Muscle layer of duodenum (tissue), 2 donors: Measurements from ENCODE around the gene STRBP.

Experiments used
- H3K27ac ChIP-seq: one replicate; pipeline ENCODE4 v1.7.0; 2013; ENCODE audit warnings: mild to moderate bottlenecking, low read length
- H3K27me3 ChIP-seq: one replicate; pipeline ENCODE4 v1.7.0; 2013; ENCODE audit warnings: low read depth, mild to moderate bottlenecking, control low read depth, low read length
- H3K36me3 ChIP-seq, 2 donors: one replicate each; pipeline ENCODE4 v1.7.0; 2013; ENCODE audit warnings: low read length in 2 of 2, control low read depth in 1 of 2, mild to moderate bottlenecking in 1 of 2; ENCODE audit not compliant: insufficient read depth in 2 of 2, control insufficient read depth in 1 of 2
- H3K4me1 ChIP-seq, 2 donors: one replicate each; pipeline ENCODE4 v1.7.0; 2013; ENCODE audit warnings: low read length in 2 of 2, mild to moderate bottlenecking in 2 of 2, control low read depth in 1 of 2, moderate library complexity in 1 of 2; ENCODE audit not compliant: insufficient read depth in 2 of 2, control insufficient read depth in 1 of 2
- H3K4me3 ChIP-seq, 2 donors: one replicate each; pipeline ENCODE4 v1.7.0; 2013; ENCODE audit warnings: low read length in 2 of 2, low read depth in 1 of 2, mild to moderate bottlenecking in 1 of 2
- H3K9me3 ChIP-seq, 2 donors: one replicate each; pipeline ENCODE4 v1.7.0; 2013; ENCODE audit warnings: low read length in 2 of 2, control low read depth in 1 of 2, mild to moderate bottlenecking in 1 of 2; ENCODE audit not compliant: control insufficient read depth in 1 of 2
- donor health status: healthy.

Gene STRBP

DNA sequence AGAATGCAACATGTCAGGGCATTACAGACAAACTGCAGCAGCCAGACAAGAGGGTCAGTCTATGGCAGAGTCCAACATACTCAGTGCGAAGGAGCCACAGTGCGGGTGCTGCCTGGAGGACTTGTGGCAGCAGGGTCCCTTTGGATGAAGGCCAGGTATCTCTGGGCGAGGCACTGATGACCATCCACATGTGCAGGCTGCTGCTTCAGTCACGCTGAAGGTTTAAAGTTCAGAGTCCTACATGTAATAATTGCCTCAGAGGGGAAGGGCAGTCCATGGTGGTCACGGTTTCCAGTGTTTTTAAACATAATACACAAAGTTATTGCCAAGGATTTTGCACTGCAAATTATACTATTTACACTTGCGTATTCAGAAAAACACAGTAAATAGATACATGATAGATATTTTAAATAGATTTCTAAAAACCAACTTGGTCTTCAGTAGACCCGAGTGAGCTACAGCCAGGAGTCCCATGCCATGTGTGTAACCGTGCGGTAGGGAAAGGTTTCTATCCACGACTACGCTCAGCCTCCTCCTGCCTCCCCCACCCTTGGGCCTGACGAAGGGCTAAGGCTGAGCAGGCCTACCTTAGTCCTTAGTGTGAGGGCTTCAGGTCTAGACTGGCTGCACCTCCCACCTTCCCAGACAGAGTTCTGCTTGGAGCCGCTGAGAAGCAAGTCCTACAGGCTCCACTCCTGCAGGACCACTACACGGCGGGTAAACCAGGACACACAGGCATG is 158.7 kb downstream of the STRBP start:
- no peaks in the 10 kb centered on the region for H3K4me1 ChIP-seq
- H3K9me3 ChIP-seq: no peaks in the 10 kb centered on the region
- no peak overlapping the region for H3K4me3 ChIP-seq
- H3K27me3 ChIP-seq: no peaks in the 10 kb centered on the region
- H3K27ac ChIP-seq: no peak overlapping the region
- peaks cover 22 to 47% of the 10 kb centered on the region in 2 donors for H3K36me3 ChIP-seq

DNA sequence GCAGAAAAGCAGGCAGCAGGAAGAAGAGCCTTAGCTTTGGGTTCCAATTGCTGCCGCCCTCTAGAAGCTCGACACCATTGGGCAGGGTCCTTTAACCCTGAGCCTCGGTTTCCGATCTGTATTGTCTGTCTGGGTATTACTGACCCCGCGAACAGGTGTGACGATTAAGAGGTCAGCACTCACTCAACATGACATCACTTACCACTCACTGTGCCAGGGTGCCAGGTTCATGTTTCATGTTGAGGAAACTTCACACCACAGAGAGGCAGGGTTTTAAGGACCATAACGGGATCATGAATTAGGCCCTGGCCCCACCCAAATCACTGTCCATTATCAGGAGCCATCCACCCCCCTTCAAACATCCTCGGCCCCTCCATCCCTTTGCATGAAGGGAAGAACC is 159.4 kb downstream of the STRBP start:
- H3K4me1 ChIP-seq: no peaks in the 10 kb centered on the region
- no peak overlapping the region for H3K27ac ChIP-seq
- H3K27me3 ChIP-seq: no peaks in the 10 kb centered on the region
- H3K9me3 ChIP-seq: no peaks in the 10 kb centered on the region
- H3K36me3 ChIP-seq: peaks cover 25 to 48% of the 10 kb centered on the region in 2 donors
- no peak overlapping the region for H3K4me3 ChIP-seq

DNA sequence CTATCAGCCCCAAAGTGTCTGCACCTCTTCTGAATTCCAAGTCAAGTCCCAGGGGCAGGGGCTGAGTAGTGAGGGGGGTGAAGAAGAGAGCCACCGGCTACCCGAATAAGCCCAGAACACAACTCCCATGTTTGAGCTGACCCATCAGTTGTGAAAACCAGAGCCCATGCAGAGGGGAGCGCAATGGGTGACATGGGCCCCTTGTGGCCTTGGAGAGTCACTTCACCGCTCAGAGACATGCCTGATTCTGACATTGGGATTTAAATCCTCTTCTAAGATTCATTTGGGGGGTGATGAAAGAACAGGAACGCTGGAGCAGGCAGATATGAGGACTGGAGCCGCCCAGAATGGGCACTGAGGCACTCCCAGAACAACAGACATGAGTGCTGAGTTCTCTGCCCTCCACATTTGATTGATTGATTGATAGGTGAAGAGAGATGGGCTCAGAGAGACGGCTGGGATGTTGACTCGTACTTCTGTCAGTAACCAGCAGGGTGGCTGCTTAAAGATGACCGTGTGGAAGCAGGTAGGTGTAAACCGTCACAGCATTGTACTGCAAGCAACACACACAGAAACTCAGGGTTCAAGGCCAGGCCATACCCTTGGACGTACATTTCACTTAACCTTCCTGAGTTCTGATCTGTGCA is 160.6 kb downstream of the STRBP start:
- no peak overlapping the region for H3K4me3 ChIP-seq
- no peaks in the 10 kb centered on the region for H3K4me1 ChIP-seq
- H3K27me3 ChIP-seq: no peaks in the 10 kb centered on the region
- H3K36me3 ChIP-seq: peaks cover 30 to 56% of the 10 kb centered on the region in 2 donors
- no peak overlapping the region for H3K27ac ChIP-seq
- no peaks in the 10 kb centered on the region for H3K9me3 ChIP-seq

DNA sequence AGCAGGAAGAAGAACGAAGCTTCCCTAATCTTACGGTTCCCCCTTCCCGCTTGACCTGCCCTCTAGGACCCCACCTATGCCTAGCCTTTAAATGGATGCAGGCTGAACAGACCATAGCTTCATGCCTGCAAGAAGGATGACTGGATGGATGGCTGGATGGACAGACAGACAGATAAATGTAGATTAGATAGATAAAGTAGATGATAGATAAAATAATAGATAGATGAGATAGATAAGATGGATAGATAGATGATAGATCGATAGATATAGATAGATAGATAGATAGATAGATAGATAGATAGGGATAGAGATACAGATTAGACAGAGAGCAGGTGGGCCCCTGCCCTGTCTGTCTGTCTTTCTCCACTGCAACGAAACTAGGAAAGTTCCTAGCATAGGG is 162.9 kb downstream of the STRBP start:
- H3K9me3 ChIP-seq: no peaks in the 10 kb centered on the region
- peaks cover 43 to 78% of the 10 kb centered on the region in 2 donors for H3K36me3 ChIP-seq
- H3K4me1 ChIP-seq: no peaks in the 10 kb centered on the region
- H3K4me3 ChIP-seq: no peak overlapping the region
- no peaks in the 10 kb centered on the region for H3K27me3 ChIP-seq
- H3K27ac ChIP-seq: no peak overlapping the region

DNA sequence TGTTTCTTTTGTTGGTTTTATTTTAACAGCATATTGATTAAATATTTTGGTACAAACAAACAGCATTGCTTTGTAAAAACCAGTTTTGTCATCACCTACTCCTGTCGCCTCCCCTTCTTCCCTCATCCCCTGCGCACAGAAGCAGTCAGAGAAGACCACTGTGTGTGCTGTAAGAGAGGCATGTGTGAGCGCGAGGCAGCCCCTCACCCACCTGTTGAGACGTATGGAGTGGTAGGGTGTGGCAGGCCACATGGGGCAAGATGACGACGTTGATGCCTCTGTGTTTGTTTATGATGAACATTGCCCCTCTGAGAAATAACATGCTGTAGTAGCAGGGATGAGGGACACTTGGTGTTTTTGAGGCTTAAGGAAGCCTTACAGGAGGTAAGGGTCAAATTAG is 163.6 kb downstream of the STRBP start:
- Histone ChIP-seq H3K4me3 (no peak overlapping the region), H3K4me1 (no peaks in the 10 kb centered on the region), H3K27ac (no peak overlapping the region), H3K36me3 (peaks cover 47 to 72% of the 10 kb centered on the region in 2 donors), H3K27me3 (no peaks in the 10 kb centered on the region), H3K9me3 (no peaks in the 10 kb centered on the region)

DNA sequence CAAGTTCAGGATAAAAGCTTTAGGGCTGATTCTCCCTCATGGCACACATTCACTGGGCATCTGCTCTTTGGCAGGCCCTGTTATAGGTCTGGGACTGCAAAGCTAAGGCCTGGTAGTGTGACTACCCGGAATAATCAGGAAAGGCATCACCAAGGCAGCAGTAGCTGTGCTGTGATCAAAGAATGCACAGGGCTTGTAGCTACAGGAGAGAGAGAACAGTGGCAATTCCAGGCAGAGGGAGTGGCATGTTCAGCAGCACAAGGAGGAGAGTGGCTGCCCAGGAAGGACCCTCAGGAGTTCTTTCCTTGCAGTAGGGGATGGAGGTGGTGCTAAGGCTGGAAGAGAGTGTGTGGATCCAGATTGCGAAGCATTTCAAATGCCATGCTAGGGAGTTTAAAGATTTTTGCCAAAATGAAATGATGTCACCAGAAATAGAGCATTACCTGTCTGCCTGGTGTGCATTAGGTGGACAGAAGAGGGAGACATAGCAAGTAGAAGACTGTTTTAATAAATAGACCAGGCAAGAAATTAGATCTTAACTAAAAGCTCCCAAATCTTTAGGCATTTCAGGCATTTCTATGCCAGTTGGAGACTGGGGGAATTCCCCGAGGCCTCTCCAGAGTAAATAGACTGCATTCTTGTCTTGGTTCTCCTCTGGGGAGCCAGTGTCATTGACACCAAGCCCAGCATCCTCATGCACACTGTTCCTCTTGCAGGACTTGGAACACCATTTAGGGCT is 165.8 kb downstream of the STRBP start:
- Histone ChIP-seq H3K4me1 (no peaks in the 10 kb centered on the region), H3K27me3 (no peaks in the 10 kb centered on the region), H3K9me3 (no peaks in the 10 kb centered on the region), H3K27ac (no peak overlapping the region), H3K36me3 (peaks cover 48 to 73% of the 10 kb centered on the region in 2 donors), H3K4me3 (no peak overlapping the region)

DNA sequence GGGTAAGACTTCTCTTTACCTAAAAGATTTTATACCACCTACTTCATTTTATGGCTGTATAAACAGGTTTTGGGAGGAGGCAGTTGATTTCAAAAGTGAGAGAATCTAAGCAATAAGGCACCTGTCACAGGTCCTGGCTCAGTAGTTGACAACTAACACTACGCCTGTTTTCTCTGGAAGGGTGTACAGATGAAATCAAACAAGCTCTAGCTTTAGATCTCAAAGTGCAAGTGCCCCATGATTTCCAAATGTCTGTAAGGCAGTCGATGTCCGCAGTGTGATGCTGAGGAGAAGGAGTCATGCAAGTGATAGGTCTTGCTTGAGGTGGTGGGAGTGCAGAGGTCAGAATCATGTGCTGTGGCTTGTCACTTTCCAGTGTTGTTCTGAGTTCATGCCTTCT is 168.8 kb downstream of the STRBP start:
- Histone ChIP-seq H3K9me3 (no peaks in the 10 kb centered on the region), H3K27me3 (no peaks in the 10 kb centered on the region), H3K4me1 (no peaks in the 10 kb centered on the region), H3K27ac (no peak overlapping the region), H3K4me3 (no peak overlapping the region), H3K36me3 (peaks cover 50 to 71% of the 10 kb centered on the region in 2 donors)

DNA sequence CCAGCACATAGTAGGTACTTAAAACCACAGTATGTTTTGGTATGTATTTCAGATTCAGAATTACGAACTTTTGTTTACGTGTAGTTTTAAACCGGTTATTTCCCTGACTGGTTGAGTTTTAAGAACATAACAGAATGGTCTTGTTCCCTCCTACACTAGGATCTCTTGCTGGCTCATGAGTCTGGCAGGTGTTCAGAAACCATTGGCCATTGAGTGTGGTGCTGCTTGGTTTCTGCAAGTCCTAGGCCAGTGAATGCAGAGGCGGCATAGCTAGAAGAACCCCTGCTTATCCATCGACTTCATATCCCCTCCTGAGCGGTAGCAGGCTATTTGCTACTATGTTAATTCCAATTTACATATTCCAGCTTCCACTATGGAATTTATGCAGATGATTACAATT is 169.3 kb downstream of the STRBP start:
- H3K9me3 ChIP-seq: no peaks in the 10 kb centered on the region
- H3K4me1 ChIP-seq: no peaks in the 10 kb centered on the region
- no peaks in the 10 kb centered on the region for H3K27me3 ChIP-seq
- no peak overlapping the region for H3K27ac ChIP-seq
- peaks cover 48 to 71% of the 10 kb centered on the region in 2 donors for H3K36me3 ChIP-seq
- H3K4me3 ChIP-seq: no peak overlapping the region

DNA sequence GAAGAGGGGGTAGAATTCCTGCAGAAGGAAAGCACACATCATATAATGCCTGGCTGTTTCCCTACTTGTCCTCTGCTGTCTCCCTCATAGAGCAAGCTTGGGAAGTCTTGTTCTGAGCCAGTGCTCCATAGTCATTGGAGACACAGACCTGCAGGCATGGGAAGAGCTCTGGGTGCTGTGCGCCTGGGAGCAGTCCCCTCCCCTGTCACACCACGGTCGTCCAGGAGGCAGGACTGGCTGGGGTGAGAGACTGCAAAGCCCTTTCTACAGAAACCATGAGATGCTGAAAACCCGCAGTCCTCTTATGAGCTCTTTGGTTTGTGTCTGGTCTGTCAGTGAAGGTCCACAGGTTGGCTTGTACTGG is 170.3 kb downstream of the STRBP start:
- Histone ChIP-seq H3K27me3 (no peaks in the 10 kb centered on the region), H3K9me3 (no peaks in the 10 kb centered on the region), H3K4me1 (no peaks in the 10 kb centered on the region), H3K27ac (no peak overlapping the region), H3K4me3 (no peak overlapping the region), H3K36me3 (peaks cover 49 to 74% of the 10 kb centered on the region in 2 donors)

DNA sequence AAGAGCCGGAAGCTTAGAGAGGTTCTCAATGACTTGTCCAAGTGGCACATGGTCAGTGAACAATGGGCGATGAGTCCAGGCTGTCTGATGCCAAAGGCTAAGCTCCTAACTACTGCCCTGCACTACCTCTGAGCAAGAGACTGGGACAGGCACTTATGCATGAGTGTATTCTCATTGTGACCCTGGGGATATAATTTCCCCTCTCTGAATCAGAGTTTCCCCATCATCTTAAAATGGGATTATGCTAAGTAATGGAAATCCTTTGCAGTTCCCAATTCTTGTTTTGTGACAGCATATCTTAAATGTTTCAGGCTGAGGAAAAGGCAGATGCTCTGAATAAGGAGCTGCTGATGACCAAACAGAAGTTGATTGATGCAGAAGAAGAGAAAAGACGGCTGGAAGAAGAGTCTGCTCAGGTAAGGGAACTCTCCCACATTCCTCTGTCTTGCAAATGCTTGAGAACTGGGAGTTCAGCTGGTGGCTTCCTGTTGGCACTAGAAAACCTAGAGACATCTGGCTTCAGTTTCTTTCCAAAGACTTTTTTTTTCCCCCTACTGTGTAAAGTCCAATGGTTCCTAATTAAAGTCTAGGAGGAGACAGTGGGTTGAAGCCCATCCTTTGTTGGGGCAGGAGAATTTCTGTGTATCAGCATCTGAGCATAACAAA is 170.8 kb downstream of the STRBP start:
- no peak overlapping the region for H3K27ac ChIP-seq
- no peaks in the 10 kb centered on the region for H3K4me1 ChIP-seq
- peaks cover 46 to 73% of the 10 kb centered on the region in 2 donors for H3K36me3 ChIP-seq
- H3K9me3 ChIP-seq: no peaks in the 10 kb centered on the region
- H3K4me3 ChIP-seq: no peak overlapping the region
- H3K27me3 ChIP-seq: no peaks in the 10 kb centered on the region

DNA sequence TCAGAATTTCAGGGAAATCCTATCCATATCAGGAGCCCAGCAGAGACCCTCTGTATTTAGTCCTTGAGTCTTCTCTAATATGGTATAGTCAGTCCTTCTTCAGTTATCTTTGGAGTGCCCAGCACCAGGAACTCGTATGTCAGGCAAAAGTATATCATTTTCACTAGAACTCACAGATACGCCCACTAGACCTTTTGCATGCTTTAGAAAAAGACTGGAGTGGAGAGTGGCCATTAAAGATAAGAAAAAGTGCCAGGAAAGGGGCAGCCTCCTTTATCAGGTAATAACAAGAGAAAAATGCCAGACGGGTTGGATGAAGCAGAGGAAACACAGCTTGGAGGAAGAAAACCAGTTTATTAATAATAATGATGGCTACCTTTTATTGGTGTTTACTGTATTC is 171.4 kb downstream of the STRBP start:
- Histone ChIP-seq H3K27ac (no peak overlapping the region), H3K9me3 (no peaks in the 10 kb centered on the region), H3K27me3 (no peaks in the 10 kb centered on the region), H3K36me3 (peaks cover 42 to 71% of the 10 kb centered on the region in 2 donors), H3K4me1 (no peaks in the 10 kb centered on the region), H3K4me3 (no peak overlapping the region)
